Activated gamma-delta T cell (primary cell): Measurements from ENCODE around the gene KRTAP1-1.
"Not testable (repeated sequence)": the region's sequence is repeated elsewhere in the genome, so short reads cannot be mapped to it uniquely, and the experiment has no call there.

ENCODE experiments used
- DNase-seq: peaks from one replicate; lab custom pipeline; 2025; lab: John Stamatoyannopoulos, UW

The KRTAP1-1 gene

DNA sequence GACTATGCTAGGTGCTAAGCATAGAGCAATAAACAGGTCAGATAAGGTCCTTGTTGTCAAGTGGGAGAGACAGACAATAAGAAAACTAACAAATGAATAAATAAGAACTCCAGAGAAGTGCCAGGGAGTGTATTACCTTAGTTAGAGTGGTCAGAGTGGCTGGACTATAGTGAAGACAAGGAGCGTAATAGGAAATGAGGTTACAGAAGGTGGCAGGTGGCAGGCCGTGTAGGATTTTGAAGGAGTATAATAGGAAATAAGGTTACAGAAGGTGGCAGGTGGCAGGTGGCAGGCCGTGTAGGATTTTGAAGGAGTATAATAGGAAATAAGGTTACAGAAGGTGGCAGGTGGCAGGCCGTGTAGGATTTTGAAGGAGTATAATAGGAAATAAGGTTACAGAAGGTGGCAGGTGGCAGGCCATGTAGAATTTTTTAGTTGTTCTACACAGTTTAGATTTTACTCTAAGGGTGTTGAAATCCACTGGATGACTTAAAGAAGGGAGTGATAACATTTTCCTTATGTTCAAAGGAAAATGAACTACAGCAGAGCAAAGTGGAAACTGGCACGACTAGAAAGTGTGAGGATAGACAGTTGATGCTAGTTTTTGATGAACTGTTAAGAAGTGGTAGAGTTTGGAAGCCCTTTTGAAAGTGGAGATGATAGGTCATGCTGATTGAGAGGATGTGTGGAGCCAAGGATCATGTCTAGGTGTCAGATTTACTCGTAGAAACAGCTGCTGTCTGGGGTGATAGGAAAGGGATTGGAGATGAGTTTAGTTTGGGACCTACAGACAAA, 28.7 kb downstream of the KRTAP1-1 start:
- no peak for DNase-seq

DNA sequence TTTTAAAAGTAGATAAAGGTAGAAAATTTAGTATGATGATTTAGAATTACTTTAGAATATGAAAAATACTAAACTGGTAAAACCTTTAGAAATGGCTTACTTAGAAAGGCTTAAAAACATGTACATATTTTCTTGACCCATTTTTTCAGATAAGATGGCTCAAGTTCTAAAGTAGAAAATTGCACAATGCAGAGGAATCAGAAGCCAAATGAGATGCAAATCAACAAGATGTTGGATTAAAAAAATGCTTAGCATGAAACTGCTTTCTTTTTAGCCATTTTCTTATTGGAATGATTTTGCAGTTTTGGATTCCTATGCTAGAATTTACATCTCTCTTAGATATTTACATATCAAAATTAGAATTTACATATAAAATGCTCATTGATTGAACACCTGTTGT, 30.8 kb downstream of the KRTAP1-1 start:
- DNase-seq, result no peak

DNA sequence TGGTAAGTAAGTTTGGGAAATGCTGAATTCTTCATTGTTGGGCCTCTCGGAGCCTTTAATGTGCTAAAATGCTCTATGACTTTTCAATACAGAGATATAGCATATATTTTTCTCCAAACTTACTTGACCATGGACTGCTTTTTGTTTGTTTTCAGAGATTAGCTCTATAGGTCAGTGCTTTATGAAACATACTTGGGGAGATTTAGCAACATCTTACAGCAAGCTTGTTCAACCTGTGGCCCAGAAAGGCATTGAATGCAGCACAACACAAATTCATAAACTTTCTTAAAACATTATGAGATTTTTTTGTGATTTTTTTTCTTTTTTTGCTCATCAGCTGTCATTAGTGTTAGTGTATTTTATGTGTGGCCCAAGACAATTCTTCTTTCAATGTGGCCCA, 31.3 kb downstream of the KRTAP1-1 start:
- DNase-seq, result no peak

DNA sequence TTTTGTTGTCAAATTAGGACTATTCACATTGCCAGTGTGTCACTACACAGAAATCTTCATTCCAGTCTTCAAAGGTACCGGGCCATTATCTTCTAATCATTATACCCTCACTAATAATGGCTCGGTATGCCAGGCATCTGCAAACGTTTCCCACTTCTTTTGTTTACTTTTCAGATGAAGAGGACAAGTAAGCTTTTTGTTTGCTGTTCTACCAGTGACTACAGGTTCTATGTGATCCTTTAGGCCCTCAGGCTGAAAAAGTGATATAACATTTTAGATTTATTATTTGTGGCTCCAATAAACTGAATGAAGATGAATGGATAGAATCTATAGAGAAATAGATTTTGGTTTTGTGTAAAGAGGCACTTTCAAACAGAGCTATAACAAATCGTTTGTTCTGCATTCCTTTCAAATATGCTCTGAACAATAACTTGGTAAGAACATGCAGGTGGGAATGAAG, 31.9 kb downstream of the KRTAP1-1 start:
- DNase-seq, result no peak

DNA sequence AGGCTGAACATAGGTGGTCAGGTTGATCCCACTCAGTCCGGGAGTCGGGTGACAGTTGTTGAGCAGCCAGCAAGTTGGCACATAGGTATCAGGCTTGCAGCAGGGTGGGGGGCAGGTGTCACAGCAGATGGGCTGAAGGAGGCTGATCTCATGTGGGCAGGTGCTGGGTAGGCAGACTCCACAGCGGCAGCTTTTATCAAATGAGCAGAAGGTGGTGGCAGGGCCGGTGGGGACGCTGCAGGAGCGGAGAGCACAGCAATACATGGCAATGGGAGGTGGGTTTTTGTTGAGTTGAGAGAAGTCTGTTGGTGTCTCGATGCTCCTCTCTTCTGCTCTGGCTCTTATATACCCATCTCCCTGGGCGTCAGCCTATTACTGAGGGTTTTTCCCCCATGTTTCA, 32.4 kb downstream of the KRTAP1-1 start, which contains the start of gene KRTAP3-1:
KRTAP3-1 (minus strand) TSS at position 318 of the 400 bp plus-strand sequence; CDS start at position 264, 54 bp downstream.
- DNase-seq, result no peak

DNA sequence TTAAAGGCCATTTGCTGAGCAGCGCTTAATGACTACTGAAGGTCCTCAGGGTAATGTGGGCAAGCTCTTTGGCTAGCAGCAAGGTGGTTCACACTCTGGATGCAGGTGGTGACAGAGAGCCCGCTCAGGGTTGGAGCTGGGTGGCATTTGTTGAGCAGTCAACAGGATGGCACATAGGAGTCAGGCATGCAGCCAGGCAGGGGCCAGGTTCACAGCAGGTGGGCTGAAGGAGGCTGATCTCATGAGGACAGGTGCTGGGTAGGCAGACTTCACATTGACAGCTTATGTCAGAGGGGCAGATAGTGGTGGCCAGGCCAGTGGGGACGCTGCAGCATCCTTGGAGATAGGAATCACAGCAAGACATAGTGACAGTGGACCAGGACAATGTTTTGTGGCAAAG, 36.9 kb downstream of the KRTAP1-1 start:
- DNase-seq, result no peak

DNA sequence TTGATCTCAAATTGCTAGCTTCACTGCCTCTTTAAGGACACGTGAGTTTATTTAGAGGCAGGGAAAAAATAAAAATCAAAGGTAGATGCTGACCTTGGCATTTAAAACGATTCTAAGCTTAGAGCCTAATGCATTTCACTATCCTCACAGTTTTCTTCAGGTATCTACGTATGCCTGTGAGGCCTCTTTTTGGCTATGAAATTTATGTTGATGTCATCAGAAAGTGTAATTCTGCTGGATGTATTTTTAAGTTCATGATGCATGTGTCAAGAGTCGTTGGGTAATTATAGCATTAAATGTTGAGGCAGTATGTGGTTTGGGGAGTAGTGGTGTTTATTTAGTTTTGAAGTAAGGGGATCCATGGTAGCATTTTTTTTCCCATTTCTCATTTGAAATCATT, 37.3 kb downstream of the KRTAP1-1 start:
- no peak for DNase-seq

DNA sequence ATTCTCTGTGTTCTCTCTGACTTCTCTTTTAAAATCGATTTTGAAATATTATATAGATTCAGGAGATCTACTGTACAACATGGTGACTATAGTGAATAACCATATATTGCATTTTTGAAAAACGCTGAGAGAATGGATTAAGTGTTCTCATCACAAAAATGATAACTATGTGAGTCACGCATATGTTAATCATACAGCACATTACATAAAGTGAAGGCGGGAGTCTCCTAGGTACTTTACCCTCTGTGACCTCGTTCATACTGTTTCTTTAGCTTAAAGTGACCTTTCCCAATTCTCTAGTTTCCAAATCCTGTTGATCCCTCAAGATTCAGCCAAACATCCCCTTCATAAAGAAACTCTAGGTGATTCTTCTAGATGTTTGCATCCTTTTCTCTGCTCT, 38.4 kb downstream of the KRTAP1-1 start:
- no peak for DNase-seq

DNA sequence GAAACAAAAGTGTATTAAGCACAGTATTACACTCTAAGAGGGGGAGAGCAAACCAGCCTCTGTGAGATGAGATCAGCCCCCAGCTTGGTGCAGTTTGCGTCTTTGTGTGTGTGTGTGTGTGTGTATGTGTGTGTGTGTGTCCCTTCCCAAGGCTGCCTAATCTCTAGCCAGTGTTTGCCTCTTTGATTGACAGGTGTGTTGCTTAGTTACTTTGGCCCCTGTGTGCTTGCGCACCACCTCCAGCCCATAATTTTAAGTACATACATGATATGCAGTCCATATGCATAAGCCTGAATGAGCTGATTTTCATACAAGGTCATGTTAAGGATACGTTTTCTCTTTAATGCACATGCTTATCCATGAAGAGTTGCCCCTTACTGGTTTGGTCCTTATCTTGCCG, 39.5 kb downstream of the KRTAP1-1 start:
- DNase-seq, result no peak

DNA sequence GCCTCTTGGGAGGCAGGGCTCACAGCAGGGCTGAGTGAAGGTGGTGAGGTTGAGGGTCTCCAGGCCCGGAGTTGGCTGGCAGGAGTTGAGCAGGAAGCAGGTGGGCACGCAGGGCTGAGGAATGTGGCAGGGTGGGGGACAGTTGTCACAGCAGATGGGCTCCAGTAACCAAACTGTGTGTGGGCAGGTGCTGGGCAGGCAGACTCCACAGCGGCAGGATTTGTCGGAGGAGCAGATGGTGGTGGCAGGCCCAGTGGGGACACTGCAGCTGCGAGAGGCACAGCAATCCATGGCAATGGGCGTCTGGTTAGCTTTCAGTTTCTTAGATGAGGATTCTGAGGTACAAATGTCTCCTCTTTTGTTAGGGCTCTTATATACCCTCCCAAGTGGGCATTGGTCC, 41.7 kb downstream of the KRTAP1-1 start, which contains the start of gene KRTAP3-2:
KRTAP3-2 (minus strand) TSS at position 344 of the 400 bp plus-strand sequence; CDS start at position 291, 53 bp downstream.
- DNase-seq, result not testable (repeated sequence)

DNA sequence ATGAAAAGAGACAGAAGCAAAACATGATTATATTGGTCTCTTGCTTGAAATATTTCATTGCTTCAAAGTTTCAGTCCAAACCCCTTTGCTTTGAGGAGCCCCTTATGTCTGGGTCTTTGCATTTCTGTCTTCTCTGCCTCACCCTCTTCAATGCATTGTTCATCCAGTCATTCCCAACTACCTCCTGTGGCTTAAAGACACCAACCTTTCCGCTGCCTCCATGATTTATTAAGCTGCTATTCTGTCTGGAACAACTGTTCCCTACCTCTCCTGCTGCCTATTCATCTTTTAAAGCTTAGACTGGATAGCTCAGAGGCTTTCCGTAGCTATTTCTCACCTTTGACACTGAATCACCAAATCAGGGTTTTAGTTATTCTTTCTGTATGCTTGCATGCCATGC, 43.9 kb downstream of the KRTAP1-1 start:
- no peak for DNase-seq

DNA sequence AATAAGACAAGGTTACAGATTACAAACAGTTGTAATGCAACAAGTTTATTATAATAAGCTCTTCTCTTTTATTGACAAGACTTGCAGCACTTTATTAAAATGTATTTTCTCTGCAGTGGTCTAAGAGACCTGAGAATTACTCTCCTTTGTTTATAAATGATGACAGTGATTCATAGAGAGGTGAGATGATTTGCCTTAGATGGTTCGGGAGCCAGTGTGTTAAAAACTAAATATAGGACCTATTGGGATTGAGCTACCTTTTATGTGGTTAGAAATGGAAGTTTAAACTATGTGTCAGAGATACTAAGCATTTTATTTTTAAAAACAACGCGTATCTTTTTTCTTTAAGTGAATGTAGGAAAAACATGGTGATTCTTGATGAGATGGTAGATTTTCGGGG, 44.4 kb downstream of the KRTAP1-1 start:
- no peak for DNase-seq

DNA sequence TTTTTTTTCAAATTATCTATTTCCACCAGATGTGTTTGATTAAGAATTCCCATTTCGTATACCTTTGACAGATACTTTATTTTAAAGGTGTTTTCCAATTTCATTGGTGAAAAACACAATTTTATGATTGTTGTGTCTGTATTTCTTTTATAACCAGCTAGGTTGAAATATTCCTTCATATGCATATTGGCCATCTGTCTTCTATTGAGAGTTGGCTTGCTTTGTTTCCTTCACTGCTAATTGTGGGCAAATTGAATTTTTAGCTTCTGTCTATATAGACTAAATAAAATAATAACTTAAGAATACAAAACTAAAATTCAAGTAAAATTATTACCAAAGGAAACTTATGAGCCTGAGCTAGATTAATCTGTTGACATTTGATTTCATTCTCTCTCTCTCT, 46.1 kb downstream of the KRTAP1-1 start:
- DNase-seq, result no peak

DNA sequence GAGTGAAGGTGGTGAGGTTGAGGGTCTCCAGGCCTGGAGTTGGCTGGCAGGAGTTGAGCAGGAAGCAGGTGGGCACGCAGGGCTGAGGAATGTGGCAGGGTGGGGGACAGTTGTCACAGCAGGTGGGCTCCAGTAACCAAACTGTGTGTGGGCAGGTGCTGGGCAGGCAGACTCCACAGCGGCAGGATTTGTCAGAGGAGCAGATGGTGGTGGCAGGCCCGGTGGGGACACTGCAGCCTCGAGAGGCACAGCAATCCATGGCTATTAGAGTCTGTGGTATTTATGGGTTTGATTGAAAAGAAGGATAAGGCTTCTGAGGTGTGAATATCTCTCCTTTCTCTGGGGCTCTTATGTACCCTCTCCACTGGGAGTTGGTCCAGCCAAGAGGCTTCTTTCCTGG, 47.4 kb downstream of the KRTAP1-1 start, which contains the start of gene KRTAP3-3:
KRTAP3-3 (minus strand) TSS at position 326 of the 400 bp plus-strand sequence; CDS start at position 259, 67 bp downstream.
- no peak for DNase-seq

DNA sequence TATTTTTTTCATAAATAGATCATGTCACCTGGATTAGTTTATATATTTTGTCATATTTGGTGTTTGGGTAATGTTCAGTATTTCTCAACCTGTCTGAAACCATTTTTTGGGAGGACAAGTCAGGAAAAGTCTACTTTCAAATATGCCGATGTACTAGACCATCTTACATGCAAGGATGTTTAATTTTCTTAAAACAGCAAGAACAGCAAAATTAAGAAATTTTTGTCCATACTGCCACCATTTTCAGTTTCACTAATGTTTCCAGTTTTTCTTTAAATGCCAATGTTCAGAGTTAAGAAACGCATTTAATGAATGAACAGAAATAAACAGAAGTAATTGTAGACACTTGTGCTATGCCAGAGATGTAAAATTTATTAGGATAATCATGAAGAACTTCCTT, 48.2 kb downstream of the KRTAP1-1 start:
- no peak for DNase-seq

DNA sequence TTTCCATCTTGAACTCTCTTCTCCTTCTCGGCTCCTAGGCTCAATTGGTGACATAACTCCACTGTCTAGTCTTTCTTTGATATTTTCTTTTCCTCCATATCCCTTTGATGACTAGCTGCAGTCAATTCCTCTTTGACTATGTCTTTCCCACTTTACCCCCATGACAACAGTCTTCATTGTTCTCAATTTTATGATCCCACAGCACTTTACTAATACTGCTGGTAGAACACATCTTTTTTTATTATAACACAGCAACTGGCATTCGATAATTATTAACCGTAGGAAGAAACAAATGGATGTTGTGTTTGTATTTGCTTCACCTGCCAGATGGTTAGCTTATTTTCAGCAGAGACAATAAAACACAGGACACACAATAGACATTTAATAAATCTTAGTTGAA, 48.6 kb downstream of the KRTAP1-1 start:
- DNase-seq, result no peak
